ENCODE results near the gene NOL9.

GRCh38 chr1:6500544-6501278 is 53.6 kb downstream of the NOL9 start:
- TF ChIP-seq CTCF (IDR thresholded peaks at IDR 0.05; ENCODE audit: low read depth, low read length): no peak
- TF ChIP-seq EZH2phosphoT487 (IDR thresholded peaks at IDR 0.05; ENCODE audit: low read depth): no peak
